ENCODE results near the gene PRF1. TPM values are rescaled to one million over a fixed set of nuclear protein-coding genes. Genes with fewer than 3 reads are reported as not detected.

Gene PRF1
- total RNA-seq = not detected in 2 replicates

GRCh38 chr10:70602665-70603448, at the start of gene PRF1:
Gene PRF1 (minus strand): TSS chr10:70602741. CDS start chr10:70600902, 1,839 bp downstream.

Other genes starting within 250 kb of the PRF1 start
- 4.4 and 5.9 TPM in 2 replicates for gene LRRC20, start 220.1 kb downstream of the PRF1 start, total RNA-seq
- 42.6 and 44.6 TPM in 2 replicates for gene EIF4EBP2, start 198.6 kb downstream of the PRF1 start, total RNA-seq
- gene NODAL, start 161.1 kb downstream of the PRF1 start, total RNA-seq = not detected in 2 replicates
- 0.20 TPM in 1 of 2 replicates, not detected in the other for gene PALD1, start 124.0 kb downstream of the PRF1 start, total RNA-seq
- gene ADAMTS14, start 69.8 kb upstream of the PRF1 start, total RNA-seq = 2.6 and 3.1 TPM in 2 replicates
- gene TBATA, start 182.6 kb upstream of the PRF1 start, total RNA-seq = not detected in 2 replicates
- 14.7 and 15.8 TPM in 2 replicates for gene SGPL1, start 213.2 kb upstream of the PRF1 start, total RNA-seq